Fibroblast of peridontal ligament (primary cell): ENCODE results near the gene TGM1.
"Not testable (repeated sequence)": the region's sequence is repeated elsewhere in the genome, so short reads cannot be mapped to it uniquely, and the experiment has no call there.

Experiments used
- DNase-seq: peaks from one replicate; pipeline ENCODE4 v3.0.0-alpha.2; 2010; ENCODE audit errors: extremely low read depth

Gene TGM1

DNA sequence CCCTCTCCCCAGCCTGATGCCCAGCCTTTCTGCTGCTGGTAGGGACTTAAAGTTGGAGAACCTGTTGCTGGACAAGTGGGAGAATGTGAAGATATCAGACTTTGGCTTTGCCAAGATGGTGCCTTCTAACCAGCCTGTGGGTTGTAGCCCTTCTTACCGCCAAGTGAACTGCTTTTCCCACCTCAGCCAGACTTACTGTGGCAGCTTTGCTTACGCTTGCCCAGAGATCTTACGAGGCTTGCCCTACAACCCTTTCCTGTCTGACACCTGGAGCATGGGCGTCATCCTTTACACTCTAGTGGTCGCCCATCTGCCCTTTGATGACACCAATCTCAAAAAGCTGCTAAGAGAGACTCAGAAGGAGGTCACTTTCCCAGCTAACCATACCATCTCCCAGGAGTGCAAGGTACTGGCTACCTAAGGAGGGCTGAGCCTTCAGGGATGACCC, 55.8 kb downstream of the TGM1 start:
- no peak for DNase-seq

DNA sequence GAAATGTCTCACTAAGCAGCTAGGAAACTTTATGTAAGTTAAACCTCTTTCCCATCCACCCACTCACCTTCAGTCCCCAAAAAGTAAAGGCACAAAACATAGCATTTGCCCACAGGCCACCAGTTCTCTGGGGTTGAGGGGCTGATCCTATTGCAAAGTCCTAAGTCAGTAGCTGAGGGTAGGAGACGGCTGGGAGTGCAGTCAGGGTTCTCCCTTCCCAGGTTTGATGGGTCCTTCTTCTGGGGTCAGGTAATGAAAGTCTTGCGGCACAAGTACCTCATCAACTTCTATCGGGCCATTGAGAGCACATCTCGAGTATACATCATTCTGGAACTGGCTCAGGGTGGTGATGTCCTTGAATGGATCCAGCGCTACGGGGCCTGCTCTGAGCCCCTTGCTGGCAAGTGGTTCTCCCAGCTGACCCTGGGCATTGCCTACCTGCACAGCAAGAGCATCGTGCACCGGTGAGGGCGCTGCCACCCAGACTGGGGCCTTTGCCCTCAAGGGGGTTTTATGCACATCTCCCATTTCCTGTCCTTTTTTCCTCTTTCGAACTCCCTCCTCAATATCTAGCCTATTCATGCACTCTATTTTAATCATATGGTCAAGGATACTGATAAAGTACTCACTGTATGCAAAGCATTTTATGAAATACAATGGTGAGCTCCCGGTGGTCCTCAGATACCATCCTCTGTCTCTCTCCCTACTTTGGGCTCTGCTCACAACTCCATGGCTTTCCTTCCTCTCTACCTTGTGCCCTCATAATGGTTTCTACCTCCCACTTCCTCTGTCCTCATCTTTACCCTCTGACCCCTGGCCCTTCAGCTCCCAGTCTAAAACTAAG, 56.5 kb downstream of the TGM1 start:
- no peak for DNase-seq

DNA sequence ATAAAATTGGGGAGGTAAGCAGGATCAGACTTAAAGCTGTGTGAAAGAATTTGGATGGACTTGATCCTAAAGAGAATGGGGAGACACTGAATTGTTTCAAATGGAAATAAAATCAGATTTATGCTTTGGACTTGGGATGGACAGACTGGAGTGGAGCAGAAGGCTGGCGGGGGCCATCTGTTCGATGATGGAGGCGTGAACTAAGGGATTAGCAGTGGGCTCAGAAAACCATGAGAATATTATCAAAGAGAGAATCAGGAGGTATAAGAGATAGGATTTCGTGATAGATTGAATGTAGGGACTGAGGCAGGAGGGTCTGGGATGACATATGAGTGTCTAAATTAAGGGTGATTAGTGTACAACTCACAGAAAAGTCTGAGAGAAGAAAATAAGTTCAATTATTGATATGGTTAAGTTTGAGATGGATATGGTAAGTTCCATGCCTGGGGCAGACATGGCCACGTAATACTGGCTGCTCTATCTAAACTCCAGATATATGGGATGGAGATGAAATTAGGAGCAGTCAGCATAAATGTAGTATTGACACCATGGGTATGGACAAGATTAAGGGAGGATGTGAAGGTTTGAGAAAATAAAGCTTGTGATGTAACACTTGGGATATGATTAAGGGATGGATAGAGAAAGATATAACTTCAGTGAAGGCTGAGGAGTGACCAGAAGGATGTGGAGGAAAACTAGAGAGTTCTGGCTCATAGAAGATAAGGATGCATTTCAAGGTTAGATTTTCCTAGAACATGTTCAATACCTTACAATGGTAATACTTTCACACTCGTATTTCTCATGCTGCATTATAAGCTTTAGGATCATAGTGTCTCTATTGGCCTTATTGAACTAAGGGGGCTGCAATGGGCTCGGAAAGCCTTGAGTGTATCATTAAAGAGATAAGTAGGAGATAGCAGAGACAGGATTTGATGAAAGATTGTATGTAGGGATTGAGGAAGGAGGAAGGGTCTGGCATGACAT, 58.5 kb downstream of the TGM1 start:
- DNase-seq: no peak

DNA sequence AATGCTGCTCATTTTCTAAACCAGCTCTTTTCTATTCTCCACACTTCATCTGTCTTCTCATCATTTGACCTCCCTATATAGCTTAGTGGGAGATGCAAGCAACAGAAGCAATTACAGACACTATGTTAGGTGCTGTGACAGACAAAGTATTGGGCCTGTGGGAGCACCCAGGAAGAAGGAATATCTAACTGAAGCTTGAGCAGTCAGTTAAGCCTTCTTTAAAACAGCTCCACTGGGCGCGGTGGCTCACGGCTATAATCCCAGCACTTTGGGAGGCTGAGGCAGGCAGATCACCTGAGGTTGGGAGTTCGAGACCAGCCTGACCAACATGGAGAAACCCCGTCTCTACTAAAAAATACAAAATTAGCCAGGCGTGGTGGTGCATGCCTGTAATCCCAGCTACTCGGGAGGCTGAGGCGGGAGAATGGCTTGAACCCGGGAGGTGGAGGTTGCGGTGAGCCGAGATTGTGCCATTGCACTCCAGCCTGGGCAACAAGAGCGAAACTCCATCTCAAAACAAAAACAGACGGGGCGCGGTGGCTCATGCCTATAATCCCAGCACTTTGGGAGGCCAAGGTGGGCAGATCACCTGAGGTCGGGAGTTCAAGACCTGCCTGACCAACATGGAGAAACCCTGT, 59.6 kb downstream of the TGM1 start:
- DNase-seq: not testable (repeated sequence)

DNA sequence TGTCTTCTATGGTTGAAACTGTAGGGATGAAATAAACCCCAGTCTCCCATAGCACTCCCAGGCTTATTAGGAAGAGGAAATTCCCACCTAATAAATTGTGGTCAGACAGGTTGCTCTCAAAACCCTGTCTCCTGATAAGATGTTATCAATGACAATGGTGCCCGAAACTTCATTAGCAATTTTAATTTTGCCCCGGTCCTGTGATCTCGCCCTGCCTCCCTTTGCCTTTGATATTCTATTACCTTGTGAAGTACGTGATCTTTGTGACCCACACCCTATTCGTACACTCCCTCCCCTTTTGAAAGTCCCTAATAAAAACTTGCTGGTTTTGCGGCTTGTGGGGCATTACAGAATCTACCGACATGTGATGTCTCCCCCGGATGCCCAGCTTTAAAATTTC, 60.4 kb downstream of the TGM1 start:
- not testable (repeated sequence) for DNase-seq
